Measurements from ENCODE around the gene RADIL.

The RADIL gene

GRCh38 chr7:4888161-4888560 lies 4.6 kb upstream of the RADIL start:
- H3K4me3 ChIP-seq (ENCODE audit: low read length, poor library complexity, severe bottlenecking), result no peak overlapping the region
- no peaks in the 10 kb centered on the region for H3K27me3 ChIP-seq (ENCODE audit: insufficient read depth, low read length, poor library complexity, severe bottlenecking)
- H3K9me2 ChIP-seq (replicated peaks; ENCODE audit: low read depth, low read length), result no peaks in the 10 kb centered on the region
- H2AFZ ChIP-seq (ENCODE audit: low read length), result no peak overlapping the region
- no peaks in the 10 kb centered on the region for H3K9me3 ChIP-seq (ENCODE audit: insufficient read depth, low read depth, low read length)
- H3K4me1 ChIP-seq (ENCODE audit: insufficient read depth, low read length, poor library complexity, severe bottlenecking), result no peaks in the 10 kb centered on the region
- no peaks in the 10 kb centered on the region for H3F3A ChIP-seq (ENCODE audit: low read depth)
- no peak overlapping the region for H3K9ac ChIP-seq (ENCODE audit: low read depth, low read length, poor library complexity, severe bottlenecking)
- no peaks in the 10 kb centered on the region for H3K79me2 ChIP-seq (ENCODE audit: insufficient read depth, low read length)
- H3K4me2 ChIP-seq (ENCODE audit: low read depth, low read length, poor library complexity, severe bottlenecking), result no peak overlapping the region
- no peak for TF ChIP-seq EZH2phosphoT487 (IDR thresholded peaks at IDR 0.05; ENCODE audit: borderline replicate concordance)
- TF ChIP-seq, protein P1, sequence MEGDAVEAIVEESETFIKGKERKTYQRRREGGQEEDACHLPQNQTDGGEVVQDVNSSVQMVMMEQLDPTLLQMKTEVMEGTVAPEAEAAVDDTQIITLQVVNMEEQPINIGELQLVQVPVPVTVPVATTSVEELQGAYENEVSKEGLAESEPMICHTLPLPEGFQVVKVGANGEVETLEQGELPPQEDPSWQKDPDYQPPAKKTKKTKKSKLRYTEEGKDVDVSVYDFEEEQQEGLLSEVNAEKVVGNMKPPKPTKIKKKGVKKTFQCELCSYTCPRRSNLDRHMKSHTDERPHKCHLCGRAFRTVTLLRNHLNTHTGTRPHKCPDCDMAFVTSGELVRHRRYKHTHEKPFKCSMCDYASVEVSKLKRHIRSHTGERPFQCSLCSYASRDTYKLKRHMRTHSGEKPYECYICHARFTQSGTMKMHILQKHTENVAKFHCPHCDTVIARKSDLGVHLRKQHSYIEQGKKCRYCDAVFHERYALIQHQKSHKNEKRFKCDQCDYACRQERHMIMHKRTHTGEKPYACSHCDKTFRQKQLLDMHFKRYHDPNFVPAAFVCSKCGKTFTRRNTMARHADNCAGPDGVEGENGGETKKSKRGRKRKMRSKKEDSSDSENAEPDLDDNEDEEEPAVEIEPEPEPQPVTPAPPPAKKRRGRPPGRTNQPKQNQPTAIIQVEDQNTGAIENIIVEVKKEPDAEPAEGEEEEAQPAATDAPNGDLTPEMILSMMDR (conservative IDR thresholded peaks at IDR 0.05; ENCODE audit: low read length), result no peak
- no peaks in the 10 kb centered on the region for H4K20me1 ChIP-seq (ENCODE audit: insufficient read depth, low read length, poor library complexity, severe bottlenecking)
- H3K36me3 ChIP-seq (ENCODE audit: insufficient read depth, low read length), result no peaks in the 10 kb centered on the region

GRCh38 chr7:4886671-4887070 lies 3.2 kb upstream of the RADIL start:
- no peaks in the 10 kb centered on the region for H3K9me3 ChIP-seq (ENCODE audit: insufficient read depth, low read depth, low read length)
- no peaks in the 10 kb centered on the region for H3F3A ChIP-seq (ENCODE audit: low read depth)
- H3K79me2 ChIP-seq (ENCODE audit: insufficient read depth, low read length), result no peaks in the 10 kb centered on the region
- TF ChIP-seq EZH2phosphoT487 (IDR thresholded peaks at IDR 0.05; ENCODE audit: borderline replicate concordance), result no peak
- TF ChIP-seq, protein P1 (conservative IDR thresholded peaks at IDR 0.05; ENCODE audit: low read length), result no peak
- H3K9ac ChIP-seq (ENCODE audit: low read depth, low read length, poor library complexity, severe bottlenecking), result no peak overlapping the region
- H3K4me3 ChIP-seq (ENCODE audit: low read length, poor library complexity, severe bottlenecking), result no peak overlapping the region
- H3K9me2 ChIP-seq (replicated peaks; ENCODE audit: low read depth, low read length), result no peaks in the 10 kb centered on the region
- no peaks in the 10 kb centered on the region for H3K27me3 ChIP-seq (ENCODE audit: insufficient read depth, low read length, poor library complexity, severe bottlenecking)
- H3K4me2 ChIP-seq (ENCODE audit: low read depth, low read length, poor library complexity, severe bottlenecking), result no peak overlapping the region
- H3K36me3 ChIP-seq (ENCODE audit: insufficient read depth, low read length), result no peaks in the 10 kb centered on the region
- no peaks in the 10 kb centered on the region for H4K20me1 ChIP-seq (ENCODE audit: insufficient read depth, low read length, poor library complexity, severe bottlenecking)
- no peak overlapping the region for H2AFZ ChIP-seq (ENCODE audit: low read length)
- H3K4me1 ChIP-seq (ENCODE audit: insufficient read depth, low read length, poor library complexity, severe bottlenecking), result no peaks in the 10 kb centered on the region

GRCh38 chr7:4885317-4885807 lies 1.8 kb upstream of the RADIL start:
- no peak overlapping the region for H3K4me3 ChIP-seq (ENCODE audit: low read length, poor library complexity, severe bottlenecking)
- H3K27me3 ChIP-seq (ENCODE audit: insufficient read depth, low read length, poor library complexity, severe bottlenecking), result no peaks in the 10 kb centered on the region
- no peaks in the 10 kb centered on the region for H3K4me1 ChIP-seq (ENCODE audit: insufficient read depth, low read length, poor library complexity, severe bottlenecking)
- no peaks in the 10 kb centered on the region for H3K79me2 ChIP-seq (ENCODE audit: insufficient read depth, low read length)
- H3K9ac ChIP-seq (ENCODE audit: low read depth, low read length, poor library complexity, severe bottlenecking), result no peak overlapping the region
- H3F3A ChIP-seq (ENCODE audit: low read depth), result no peaks in the 10 kb centered on the region
- no peaks in the 10 kb centered on the region for H3K9me2 ChIP-seq (replicated peaks; ENCODE audit: low read depth, low read length)
- no peak overlapping the region for H3K4me2 ChIP-seq (ENCODE audit: low read depth, low read length, poor library complexity, severe bottlenecking)
- TF ChIP-seq EZH2phosphoT487 (IDR thresholded peaks at IDR 0.05; ENCODE audit: borderline replicate concordance), result no peak
- TF ChIP-seq, protein P1 (conservative IDR thresholded peaks at IDR 0.05; ENCODE audit: low read length), result no peak
- no peak overlapping the region for H2AFZ ChIP-seq (ENCODE audit: low read length)
- H3K36me3 ChIP-seq (ENCODE audit: insufficient read depth, low read length), result no peaks in the 10 kb centered on the region
- H3K9me3 ChIP-seq (ENCODE audit: insufficient read depth, low read depth, low read length), result no peaks in the 10 kb centered on the region
- H4K20me1 ChIP-seq (ENCODE audit: insufficient read depth, low read length, poor library complexity, severe bottlenecking), result no peaks in the 10 kb centered on the region
